ENCODE data around the gene CXCL14. TPM values are rescaled to one million over a fixed set of nuclear protein-coding genes. Genes with fewer than 3 reads are reported as not detected.

The CXCL14 gene
- total RNA-seq, 1 experiment from 2014 or later: not detected

DNA sequence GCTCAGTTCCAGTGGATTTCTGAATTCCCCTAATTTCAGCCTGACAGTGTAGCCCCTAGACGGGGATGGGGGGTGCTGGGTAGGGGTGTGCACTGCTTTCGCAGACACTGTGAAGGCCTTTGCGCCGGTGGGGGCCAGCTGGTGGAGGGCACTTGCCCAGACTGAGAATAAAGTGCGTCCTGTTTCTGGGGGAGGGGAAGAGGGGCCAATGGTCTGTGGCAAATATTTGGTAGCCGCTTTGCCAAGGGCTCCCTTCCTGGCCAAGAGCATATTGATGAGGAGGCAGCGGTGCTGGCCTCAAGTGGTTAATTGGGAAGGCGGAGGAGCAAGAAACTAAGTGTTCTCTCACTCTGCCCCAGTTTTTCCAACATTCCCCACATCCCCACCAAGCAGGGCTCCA is 1.4 kb downstream of the CXCL14 start (continued):
- TF ChIP-seq, protein P1, sequence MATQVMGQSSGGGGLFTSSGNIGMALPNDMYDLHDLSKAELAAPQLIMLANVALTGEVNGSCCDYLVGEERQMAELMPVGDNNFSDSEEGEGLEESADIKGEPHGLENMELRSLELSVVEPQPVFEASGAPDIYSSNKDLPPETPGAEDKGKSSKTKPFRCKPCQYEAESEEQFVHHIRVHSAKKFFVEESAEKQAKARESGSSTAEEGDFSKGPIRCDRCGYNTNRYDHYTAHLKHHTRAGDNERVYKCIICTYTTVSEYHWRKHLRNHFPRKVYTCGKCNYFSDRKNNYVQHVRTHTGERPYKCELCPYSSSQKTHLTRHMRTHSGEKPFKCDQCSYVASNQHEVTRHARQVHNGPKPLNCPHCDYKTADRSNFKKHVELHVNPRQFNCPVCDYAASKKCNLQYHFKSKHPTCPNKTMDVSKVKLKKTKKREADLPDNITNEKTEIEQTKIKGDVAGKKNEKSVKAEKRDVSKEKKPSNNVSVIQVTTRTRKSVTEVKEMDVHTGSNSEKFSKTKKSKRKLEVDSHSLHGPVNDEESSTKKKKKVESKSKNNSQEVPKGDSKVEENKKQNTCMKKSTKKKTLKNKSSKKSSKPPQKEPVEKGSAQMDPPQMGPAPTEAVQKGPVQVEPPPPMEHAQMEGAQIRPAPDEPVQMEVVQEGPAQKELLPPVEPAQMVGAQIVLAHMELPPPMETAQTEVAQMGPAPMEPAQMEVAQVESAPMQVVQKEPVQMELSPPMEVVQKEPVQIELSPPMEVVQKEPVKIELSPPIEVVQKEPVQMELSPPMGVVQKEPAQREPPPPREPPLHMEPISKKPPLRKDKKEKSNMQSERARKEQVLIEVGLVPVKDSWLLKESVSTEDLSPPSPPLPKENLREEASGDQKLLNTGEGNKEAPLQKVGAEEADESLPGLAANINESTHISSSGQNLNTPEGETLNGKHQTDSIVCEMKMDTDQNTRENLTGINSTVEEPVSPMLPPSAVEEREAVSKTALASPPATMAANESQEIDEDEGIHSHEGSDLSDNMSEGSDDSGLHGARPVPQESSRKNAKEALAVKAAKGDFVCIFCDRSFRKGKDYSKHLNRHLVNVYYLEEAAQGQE (IDR thresholded peaks at IDR 0.05; ENCODE audit: low read depth): no peak
- TF ChIP-seq EZH2 (IDR thresholded peaks at IDR 0.05): no peak
- no peak for TF ChIP-seq ELF1 (IDR thresholded peaks at IDR 0.05; ENCODE audit: borderline replicate concordance, low read depth)
- TF ChIP-seq POLR2AphosphoS5 (IDR thresholded peaks at IDR 0.05; ENCODE audit: low read depth, low read length): no peak

DNA sequence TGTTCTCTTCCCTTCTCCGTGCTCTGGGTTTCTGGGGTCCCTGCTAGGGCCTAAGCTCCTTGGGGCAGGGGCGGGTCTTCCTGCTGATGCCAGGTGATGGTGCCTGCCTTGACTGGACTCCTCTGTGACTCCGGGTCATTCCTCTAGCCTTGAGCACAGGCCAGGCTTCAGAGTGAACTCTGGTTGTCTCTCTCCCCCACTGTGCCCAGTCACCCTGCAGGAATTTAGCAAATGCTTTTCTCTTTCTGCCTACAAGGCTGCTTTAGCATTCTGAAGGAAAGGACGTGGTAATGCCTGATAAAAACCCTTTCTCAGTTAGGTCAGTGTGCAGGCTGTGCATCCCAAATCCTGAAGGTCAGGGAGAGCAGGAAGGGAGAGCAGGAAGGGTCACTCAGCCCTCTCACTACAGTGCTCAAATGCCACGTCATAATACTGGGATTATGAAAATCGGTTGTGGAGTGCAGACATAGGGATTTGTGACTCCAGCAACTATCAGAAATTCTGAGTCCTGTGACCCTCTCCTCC is 2.7 kb downstream of the CXCL14 start:
- Histone ChIP-seq H3K9me3 (ENCODE audit: control insufficient read depth in 1 of 2, insufficient read depth in 1 of 2, low read depth in 1 of 2, low read length in 2 of 2) (no peaks in the 10 kb centered on the region), H3K79me2 (ENCODE audit: insufficient read depth, low read length) (no peaks in the 10 kb centered on the region), H2AFZ (ENCODE audit: low read depth, low read length, poor library complexity, severe bottlenecking) (no peak overlapping the region), H3K4me1 (ENCODE audit: control insufficient read depth in 1 of 2, insufficient read depth in 2 of 2, low read length in 2 of 2) (peaks cover 0 to 10% of the 10 kb centered on the region in 2 experiments; a peak in 2 of 4 replicates), H3K27ac (ENCODE audit: low read depth, low read length) (no peak overlapping the region), H3K27me3 (ENCODE audit: insufficient read depth, low read length) (peaks cover 5% of the 10 kb centered on the region; the same call in 1 of the 2 replicates), H3K9me2 (ENCODE audit: insufficient read depth) (no peaks in the 10 kb centered on the region), H3K36me3 (ENCODE audit: control insufficient read depth in 1 of 2, insufficient read depth in 2 of 2, low read length in 2 of 2) (no peaks in the 10 kb centered on the region), H3K4me3 (replicated peaks in 1 of 2; ENCODE audit: low read depth in 1 of 2, low read length in 2 of 2) (no peak overlapping the region), H3K4me2 (ENCODE audit: low read length) (peak overlapping the region; percentile 59), H3K9ac (ENCODE audit: low read length) (no peak overlapping the region), H4K20me1 (ENCODE audit: insufficient read depth) (no peaks in the 10 kb centered on the region)
- ChIA-PET RAD21 (ENCODE audit: low non-redundant PET in 1 of 2, low total read pairs in 2 of 2, uncharacterized antibody in 2 of 2, unreplicated experiment in 2 of 2) (no interaction called here), POLR2A (no interaction called here), CTCF (interaction anchor here (1.7 kb wide), 1 partner anchor 10 kb away, joined by 5 read pairs; no protein-coding TSS in a partner anchor)
- peak; percentile 60 for ATAC-seq
- no peak for DNase-seq (ENCODE audit: low read depth, low spot score)
- no TSS peak for BruUV-seq (replicated peaks)
- no peak for TF ChIP-seq TCF7L2 (IDR thresholded peaks at IDR 0.05; ENCODE audit: borderline replicate concordance, extremely low read depth, insufficient read depth, insufficient read length)
- no peak for TF ChIP-seq SIN3A (IDR thresholded peaks at IDR 0.05; ENCODE audit: low read depth)
- TF ChIP-seq, protein P2, sequence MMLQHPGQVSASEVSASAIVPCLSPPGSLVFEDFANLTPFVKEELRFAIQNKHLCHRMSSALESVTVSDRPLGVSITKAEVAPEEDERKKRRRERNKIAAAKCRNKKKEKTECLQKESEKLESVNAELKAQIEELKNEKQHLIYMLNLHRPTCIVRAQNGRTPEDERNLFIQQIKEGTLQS (IDR thresholded peaks at IDR 0.05): no peak
- no peak for TF ChIP-seq FOSL1 (IDR thresholded peaks at IDR 0.05; ENCODE audit: low read depth)
- TF ChIP-seq ZFX (IDR thresholded peaks at IDR 0.05): no peak
- no peak for TF ChIP-seq CBX3 (IDR thresholded peaks at IDR 0.05; ENCODE audit: low read depth)
- TF ChIP-seq EGR1 (IDR thresholded peaks at IDR 0.05; ENCODE audit: low read depth): no peak
- TF ChIP-seq, protein P1 (IDR thresholded peaks at IDR 0.05; ENCODE audit: low read depth): no peak
- no peak for TF ChIP-seq YY1 (IDR thresholded peaks at IDR 0.05; ENCODE audit: extremely low read depth, insufficient replicate concordance, low read depth, low read length)
- TF ChIP-seq, protein P3, sequence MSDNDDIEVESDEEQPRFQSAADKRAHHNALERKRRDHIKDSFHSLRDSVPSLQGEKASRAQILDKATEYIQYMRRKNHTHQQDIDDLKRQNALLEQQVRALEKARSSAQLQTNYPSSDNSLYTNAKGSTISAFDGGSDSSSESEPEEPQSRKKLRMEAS (IDR thresholded peaks at IDR 0.05): no peak
- no peak for TF ChIP-seq ELF1 (IDR thresholded peaks at IDR 0.05; ENCODE audit: borderline replicate concordance, low read depth)
- no peak for TF ChIP-seq RAD21 (IDR thresholded peaks at IDR 0.05; ENCODE audit: low read depth)
- no peak for TF ChIP-seq POLR2AphosphoS5 (IDR thresholded peaks at IDR 0.05; ENCODE audit: low read depth, low read length)
- no peak for TF ChIP-seq CEBPB (IDR thresholded peaks at IDR 0.05; ENCODE audit: low read depth)
- intact Hi-C loops (cut with micrococcal nuclease): no loop called here
